Neuronal stem cell (in vitro differentiated cells): ENCODE results near the gene HPCA.

Experiments
- DNase-seq: peaks from one replicate; pipeline ENCODE4 v3.0.0-alpha.2; 2013; ENCODE audit warnings: low spot score
- H2AFZ ChIP-seq: one replicate; pipeline ENCODE4 v1.6.1; 2013; ENCODE audit warnings: mild to moderate bottlenecking, low read length, inconsistent platforms
- H2AK5ac ChIP-seq: 2 replicates; pipeline ENCODE4 v1.6.1; 2013; ENCODE audit warnings: low read depth, mild to moderate bottlenecking, inconsistent platforms, low read length, moderate library complexity, mixed read lengths
- H2BK120ac ChIP-seq: 2 replicates; pipeline ENCODE4 v1.6.1; 2013; ENCODE audit warnings: low read depth, mild to moderate bottlenecking, inconsistent platforms, low read length, moderate library complexity, mixed read lengths
- H2BK12ac ChIP-seq: one replicate; pipeline ENCODE4 v1.6.1; 2013; ENCODE audit warnings: low read length, inconsistent platforms
- H2BK15ac ChIP-seq: 2 replicates; pipeline ENCODE4 v1.6.1; 2013; ENCODE audit warnings: mild to moderate bottlenecking, low read length, inconsistent platforms, mixed read lengths
- H2BK5ac ChIP-seq: one replicate; pipeline ENCODE4 v1.6.1; 2013; ENCODE audit warnings: inconsistent platforms, mild to moderate bottlenecking, low read length, moderate library complexity
- H3K14ac ChIP-seq: one replicate; pipeline ENCODE4 v1.6.1; 2013; ENCODE audit warnings: low read length, inconsistent platforms
- H3K18ac ChIP-seq: 2 replicates; pipeline ENCODE4 v1.6.1; 2013; ENCODE audit warnings: low read length, inconsistent platforms
- H3K23ac ChIP-seq: 2 replicates; pipeline ENCODE4 v1.6.1; 2013; ENCODE audit warnings: low read depth, mild to moderate bottlenecking, mixed read lengths, low read length, inconsistent platforms; ENCODE audit not compliant: poor library complexity
- H3K27ac ChIP-seq: replicated peaks from 3 replicates; pipeline ENCODE4 v1.5.1; 2013; ENCODE audit warnings: low read length, inconsistent platforms
- H3K27me3 ChIP-seq, 3 experiments: 2 replicates each; pipeline ENCODE4 v1.6.1; 2013; ENCODE audit warnings: low read length in 3 of 3, mild to moderate bottlenecking in 2 of 3, inconsistent platforms in 1 of 3, low read depth in 1 of 3, mixed read lengths in 1 of 3, moderate library complexity in 1 of 3; ENCODE audit not compliant: control insufficient read depth in 3 of 3, insufficient read depth in 3 of 3
- H3K36me3 ChIP-seq, 2 donors: replicated peaks in 1 of 2; 2 replicates each; pipeline ENCODE4 v1.6.1; 2013; ENCODE audit warnings: low read length in 2 of 2; ENCODE audit not compliant: control insufficient read depth in 2 of 2, insufficient read depth in 2 of 2
- H3K4ac ChIP-seq: 2 replicates; pipeline ENCODE4 v1.6.1; 2013; ENCODE audit warnings: inconsistent platforms, mild to moderate bottlenecking, low read length, moderate library complexity
- H3K4me1 ChIP-seq, 2 donors: 1 replicate in 1 of 2; 2 replicates in 1 of 2; pipeline ENCODE4 v1.6.1; 2013; ENCODE audit warnings: low read length in 2 of 2, low read depth in 1 of 2; ENCODE audit not compliant: control insufficient read depth in 2 of 2, insufficient read depth in 1 of 2
- H3K4me2 ChIP-seq: one replicate; pipeline ENCODE4 v1.6.1; 2013; ENCODE audit warnings: mild to moderate bottlenecking, low read length, inconsistent platforms; ENCODE audit not compliant: insufficient read depth, poor library complexity, severe bottlenecking
- H3K4me3 ChIP-seq, 2 donors: 2 replicates each; pipeline ENCODE4 v1.5.1; 2013; ENCODE audit warnings: low read length in 2 of 2, mild to moderate bottlenecking in 2 of 2, inconsistent platforms in 1 of 2, moderate library complexity in 1 of 2
- H3K79me1 ChIP-seq: one replicate; pipeline ENCODE4 v1.6.1; 2013; ENCODE audit warnings: low read depth, mild to moderate bottlenecking, inconsistent platforms, low read length, moderate library complexity
- H3K9ac ChIP-seq: one replicate; pipeline ENCODE4 v1.6.1; 2013; ENCODE audit warnings: mild to moderate bottlenecking, low read depth, low read length, inconsistent platforms; ENCODE audit not compliant: poor library complexity
- H3K9me3 ChIP-seq, 2 donors: replicated peaks in 1 of 2; 2 replicates each; pipeline versions ENCODE3 to v1.6.1; 2013; ENCODE audit warnings: low read length in 2 of 2, mild to moderate bottlenecking in 2 of 2, inconsistent platforms in 1 of 2, low read depth in 1 of 2, mixed read lengths in 1 of 2, moderate library complexity in 1 of 2; ENCODE audit not compliant: control insufficient read depth in 2 of 2, insufficient read depth in 1 of 2
- H4K8ac ChIP-seq: one replicate; pipeline ENCODE4 v1.6.1; 2013; ENCODE audit warnings: low read depth, mild to moderate bottlenecking, inconsistent platforms, low read length, moderate library complexity
- H4K91ac ChIP-seq: one replicate; pipeline ENCODE4 v1.6.1; 2013; ENCODE audit warnings: low read length, low read depth, mild to moderate bottlenecking, inconsistent platforms; ENCODE audit not compliant: poor library complexity
- WGBS, 2 donors: extraction: QIAGEN DNeasy Blood & Tissue Kit; methylation state at CpG; one replicate each; pipeline ENCODE4 v1.1.7; 2013; ENCODE audit warnings: missing lambda C conversion rate in 2 of 2, mixed read lengths in 1 of 2; ENCODE audit not compliant: insufficient read length in 2 of 2, insufficient replicate concordance in 1 of 2; ENCODE audit errors: extremely low coverage in 2 of 2; 5-methylcytosine and 5-hydroxymethylcytosine counted together

HPCA gene

GRCh38 chr1:32865639-32866405 lies 20.5 kb upstream of the HPCA start:
- Histone ChIP-seq H3K23ac (no peak overlapping the region), H2AFZ (no peak overlapping the region), H2BK5ac (no peak overlapping the region), H2BK15ac (no peak overlapping the region), H3K27me3 (peaks cover 0 to 8% (median 0%) of the 10 kb centered on the region in 3 experiments), H3K79me1 (no peaks in the 10 kb centered on the region), H2BK120ac (no peak overlapping the region), H4K91ac (no peak overlapping the region), H3K4me2 (no peak overlapping the region), H3K36me3 (peaks cover 3 to 29% of the 10 kb centered on the region in 2 donors), H2BK12ac (no peak overlapping the region), H3K9me3 (no peaks in the 10 kb centered on the region), H3K4me1 (peaks cover 3 to 4% of the 10 kb centered on the region in 2 donors), H3K4ac (no peak overlapping the region), H3K9ac (no peak overlapping the region), H3K14ac (no peak overlapping the region), H2AK5ac (no peak overlapping the region), H3K18ac (no peak overlapping the region), H3K27ac (no peak overlapping the region), H4K8ac (no peak overlapping the region), H3K4me3 (no peak overlapping the region)
- no peak for DNase-seq
- no CpG with 5 or more reads among the region's 3 CpGs for WGBS, 2 donors

GRCh38 chr1:32867151-32867550 lies 19.1 kb upstream of the HPCA start:
- Histone ChIP-seq H4K91ac (no peak overlapping the region), H2BK5ac (no peak overlapping the region), H3K4me1 (peaks cover 14% of the 10 kb centered on the region in 2 donors), H3K23ac (no peak overlapping the region), H3K27me3 (peaks cover 0 to 10% (median 8%) of the 10 kb centered on the region in 3 experiments), H3K79me1 (no peaks in the 10 kb centered on the region), H3K18ac (no peak overlapping the region), H4K8ac (no peak overlapping the region), H3K27ac (no peak overlapping the region), H2AK5ac (no peak overlapping the region), H3K4me3 (no peak overlapping the region), H3K36me3 (peaks cover 3 to 15% of the 10 kb centered on the region in 2 donors), H2AFZ (no peak overlapping the region), H3K4me2 (no peak overlapping the region), H3K9ac (no peak overlapping the region), H2BK12ac (no peak overlapping the region), H3K14ac (no peak overlapping the region), H2BK15ac (no peak overlapping the region), H3K9me3 (no peaks in the 10 kb centered on the region), H3K4ac (no peak overlapping the region), H2BK120ac (no peak overlapping the region)
- WGBS, 2 donors: no CpG with 5 or more reads among the region's 5 CpGs
- no peak for DNase-seq

- Histone ChIP-seq H2AFZ (no peak overlapping the region), H3K79me1 (no peaks in the 10 kb centered on the region), H2BK120ac (no peak overlapping the region), H3K23ac (peak overlapping the region; percentile 10), H3K4me3 (no peak overlapping the region), H3K4me2 (no peak overlapping the region), H3K36me3 (peaks cover 3 to 10% of the 10 kb centered on the region in 2 donors), H3K27ac (no peak overlapping the region), H3K27me3 (peaks cover 0 to 11% (median 8%) of the 10 kb centered on the region in 3 experiments), H2BK5ac (no peak overlapping the region), H2BK12ac (no peak overlapping the region), H3K9me3 (no peaks in the 10 kb centered on the region), H2BK15ac (no peak overlapping the region), H3K18ac (no peak overlapping the region), H4K91ac (no peak overlapping the region), H3K4me1 (peaks cover 15 to 17% of the 10 kb centered on the region in 2 donors), H3K14ac (no peak overlapping the region), H3K4ac (no peak overlapping the region), H3K9ac (no peak overlapping the region), H2AK5ac (no peak overlapping the region), H4K8ac (no peak overlapping the region)
- no CpG with 5 or more reads among the region's 7 CpGs for WGBS, 2 donors
- no peak for DNase-seq
These were observed 18.6 kb upstream of the HPCA start for GRCh38 chr1:32867671-32868070.

- H4K8ac ChIP-seq: no peak overlapping the region
- H2BK15ac ChIP-seq: no peak overlapping the region
- no peaks in the 10 kb centered on the region for H3K9me3 ChIP-seq
- peaks cover 0 to 11% (median 8%) of the 10 kb centered on the region in 3 experiments for H3K27me3 ChIP-seq
- H3K18ac ChIP-seq: no peak overlapping the region
- no peak overlapping the region for H4K91ac ChIP-seq
- H3K79me1 ChIP-seq: no peaks in the 10 kb centered on the region
- no peak overlapping the region for H3K4me2 ChIP-seq
- no peak overlapping the region for H3K27ac ChIP-seq
- peak overlapping the region; percentile 53 for H3K9ac ChIP-seq
- no peak overlapping the region for H2BK5ac ChIP-seq
- H2AK5ac ChIP-seq: no peak overlapping the region
- no peak overlapping the region for H2AFZ ChIP-seq
- H3K14ac ChIP-seq: no peak overlapping the region
- WGBS, 2 donors: no CpG with 5 or more reads among the region's 13 CpGs
- DNase-seq: no peak
- peaks cover 15 to 17% of the 10 kb centered on the region in 2 donors for H3K4me1 ChIP-seq
- no peak overlapping the region for H2BK12ac ChIP-seq
- no peak overlapping the region for H3K4ac ChIP-seq
- no peak overlapping the region for H3K4me3 ChIP-seq
- H2BK120ac ChIP-seq: no peak overlapping the region
- H3K23ac ChIP-seq: peak overlapping the region; percentile 10
- H3K36me3 ChIP-seq: peaks cover 3 to 6% of the 10 kb centered on the region in 2 donors
These were observed 18.2 kb upstream of the HPCA start for GRCh38 chr1:32868085-32868484.
